HEK293T (cell line): ENCODE data around the gene CDK7.

Source experiments
- ARNT ChIP-seq: fragments of 450-650 bp; IDR thresholded peaks from 2 replicates; pipeline ENCODE4 v1.6.1; 2017; ENCODE audit warnings: mild to moderate bottlenecking
- CTBP1 ChIP-seq: fragments of 450-650 bp; IDR thresholded peaks from 2 replicates; pipeline ENCODE4 v1.6.1; 2016; ENCODE audit warnings: borderline replicate concordance
- ELF4 ChIP-seq: fragments of 450-650 bp; IDR thresholded peaks from 2 replicates; pipeline ENCODE4 v1.6.1; 2017; ENCODE audit warnings: antibody characterized with exemption
- FOXA1 ChIP-seq: fragments of 450-650 bp; IDR thresholded peaks from 2 replicates; pipeline ENCODE4 v1.6.1; 2016; ENCODE audit warnings: mild to moderate bottlenecking
- FOXK2 ChIP-seq: fragments of 450-650 bp; IDR thresholded peaks from 2 replicates; pipeline ENCODE4 v1.6.1; 2016; ENCODE audit warnings: mild to moderate bottlenecking
- FOXM1 ChIP-seq: fragments of 450-650 bp; IDR thresholded peaks from 2 replicates; pipeline ENCODE4 v1.6.1; 2017; ENCODE audit warnings: mild to moderate bottlenecking, borderline replicate concordance
- LEF1 ChIP-seq: fragments of 450-650 bp; IDR thresholded peaks from 2 replicates; pipeline ENCODE4 v1.6.1; 2017; ENCODE audit warnings: mild to moderate bottlenecking, borderline replicate concordance
- SP1 ChIP-seq: fragments of 450-650 bp; IDR thresholded peaks from 2 replicates; pipeline ENCODE4 v1.6.1; 2017
- SUZ12 ChIP-seq: fragments of 450-650 bp; IDR thresholded peaks from 2 replicates; pipeline ENCODE4 v1.6.1; 2016; ENCODE audit warnings: mild to moderate bottlenecking
- ZNF384 ChIP-seq: fragments of 450-650 bp; IDR thresholded peaks from 2 replicates; pipeline ENCODE4 v1.6.1; 2016
- TF ChIP-seq, protein P1 (sequence below): fragments of 450-650 bp; IDR thresholded peaks from 2 replicates; pipeline ENCODE4 v1.6.1; 2016

DNA sequence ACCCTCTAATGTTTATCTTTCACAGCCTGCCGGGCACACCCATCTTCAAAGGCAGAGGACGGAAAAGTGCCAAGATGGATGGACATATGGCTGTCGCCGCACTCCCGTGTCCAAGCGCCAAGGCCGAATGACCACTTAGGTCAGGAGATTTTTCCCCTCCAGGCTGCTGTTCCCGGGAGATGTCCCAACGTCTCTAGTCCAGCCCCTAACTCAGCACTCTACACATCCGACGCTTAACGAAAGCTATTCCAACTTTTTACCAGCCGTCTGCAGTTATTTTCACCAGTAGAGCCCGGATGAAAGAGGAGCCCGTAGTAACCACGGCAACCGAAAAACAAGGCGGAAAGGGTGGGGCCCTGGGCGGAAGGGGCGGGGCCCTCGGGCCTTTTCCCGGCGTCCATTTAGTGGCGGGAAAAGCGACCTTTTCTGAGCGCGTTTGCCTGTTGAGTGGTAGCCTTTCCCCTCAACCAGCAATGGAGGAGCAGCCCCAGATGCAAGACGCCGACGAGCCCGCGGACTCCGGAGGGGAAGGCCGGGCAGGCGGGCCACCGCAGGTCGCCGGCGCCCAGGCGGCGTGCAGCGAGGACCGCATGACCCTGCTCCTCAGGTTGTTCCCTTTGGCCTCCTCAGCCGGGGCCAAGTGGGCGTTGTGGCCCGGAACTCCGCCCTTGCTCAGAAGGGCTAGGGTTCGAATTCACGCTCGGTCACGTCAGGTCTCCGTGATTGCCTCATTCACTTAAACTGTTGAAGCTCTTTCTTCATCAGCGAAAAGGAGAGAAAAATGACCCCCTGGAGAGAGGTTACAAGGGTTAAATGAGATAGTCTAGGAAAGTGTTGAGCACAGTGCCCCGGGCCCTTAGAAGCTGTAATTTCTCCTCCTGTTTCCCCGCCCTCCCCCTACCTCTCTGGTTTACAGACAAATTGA is 45.3 kb upstream of the CDK7 start, which contains the start of gene CENPH:
- TF ChIP-seq FOXK2 (no peak), FOXA1 (no peak), FOXM1 (no peak), SUZ12 (no peak), LEF1 (no peak), ZNF384 (no peak), SP1 (no peak), ARNT (no peak), CTBP1 (peak; percentile 62; the same call in 1 of the 2 replicates), ELF4 (no peak)
- TF ChIP-seq, protein P1, sequence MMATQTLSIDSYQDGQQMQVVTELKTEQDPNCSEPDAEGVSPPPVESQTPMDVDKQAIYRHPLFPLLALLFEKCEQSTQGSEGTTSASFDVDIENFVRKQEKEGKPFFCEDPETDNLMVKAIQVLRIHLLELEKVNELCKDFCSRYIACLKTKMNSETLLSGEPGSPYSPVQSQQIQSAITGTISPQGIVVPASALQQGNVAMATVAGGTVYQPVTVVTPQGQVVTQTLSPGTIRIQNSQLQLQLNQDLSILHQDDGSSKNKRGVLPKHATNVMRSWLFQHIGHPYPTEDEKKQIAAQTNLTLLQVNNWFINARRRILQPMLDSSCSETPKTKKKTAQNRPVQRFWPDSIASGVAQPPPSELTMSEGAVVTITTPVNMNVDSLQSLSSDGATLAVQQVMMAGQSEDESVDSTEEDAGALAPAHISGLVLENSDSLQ: peak; percentile 32; the same call in 1 of the 2 replicates
